HepG2 (cell line): ENCODE measurements around the gene RETREG2. TPM values are rescaled to one million over a fixed set of nuclear protein-coding genes. Genes with fewer than 3 reads are reported as not detected.

ENCODE experiments used
- ATF5 ChIP-seq: sonication (generic); formaldehyde crosslinking; IDR thresholded peaks from 2 replicates; pipeline ENCODE4 v1.4.0; 2020; ENCODE audit warnings: mild to moderate bottlenecking, low read depth, missing genetic modification reagents
- GZF1 ChIP-seq: sonication (generic); formaldehyde crosslinking; IDR thresholded peaks from 2 replicates; pipeline ENCODE4 v1.5.1; 2020; ENCODE audit warnings: mild to moderate bottlenecking, missing genetic modification reagents
- HCFC1 ChIP-seq: fragments of 150-350 bp; IDR thresholded peaks from 2 replicates; pipeline ENCODE4 v1.6.1; 2014; ENCODE audit warnings: low read depth, low read length
- KAT8 ChIP-seq: IDR thresholded peaks from 2 replicates; pipeline ENCODE4 v1.6.1; 2016; ENCODE audit warnings: missing genetic modification reagents, missing compliant biosample characterization
- KDM5A ChIP-seq: fragments of 200-600 bp; sonication (generic); IDR thresholded peaks from 2 replicates; pipeline ENCODE4 v1.7.0; 2018; ENCODE audit warnings: antibody characterized with exemption, mild to moderate bottlenecking, low read length, borderline replicate concordance
- NCOR1 ChIP-seq: fragments of 200-600 bp; sonication (generic); IDR thresholded peaks from 2 replicates; pipeline ENCODE4 v1.7.0; 2017; ENCODE audit warnings: antibody characterized with exemption, low read length, borderline replicate concordance
- PRMT3 ChIP-seq: sonication (generic); formaldehyde crosslinking; IDR thresholded peaks from 2 replicates; pipeline ENCODE4 v1.8.1; 2022; ENCODE audit warnings: low read depth, mild to moderate bottlenecking, moderate library complexity, missing genetic modification reagents, borderline replicate concordance
- REST ChIP-seq, 2 experiments: IDR thresholded peaks; 2 replicates each; pipeline ENCODE4 v1.6.1; 2011 to 2012; ENCODE audit warnings: low read length in 2 of 2, borderline replicate concordance in 1 of 2, low read depth in 1 of 2, mild to moderate bottlenecking in 1 of 2, moderate library complexity in 1 of 2
- RXRB ChIP-seq: IDR thresholded peaks from 2 replicates; pipeline ENCODE4 v1.6.1; 2016; ENCODE audit warnings: borderline replicate concordance, missing genetic modification reagents, missing compliant biosample characterization
- SIX1 ChIP-seq: sonication (generic); formaldehyde crosslinking; IDR thresholded peaks from 2 replicates; pipeline ENCODE4 v1.4.0; 2020; ENCODE audit warnings: missing genetic modification reagents, borderline replicate concordance
- TOE1 ChIP-seq: sonication (generic); formaldehyde crosslinking; IDR thresholded peaks from 2 replicates; pipeline ENCODE4 v1.4.0; 2020; ENCODE audit warnings: mild to moderate bottlenecking, missing genetic modification reagents
- TSC22D2 ChIP-seq: sonication (generic); formaldehyde crosslinking; IDR thresholded peaks from 2 replicates; pipeline ENCODE4 v1.5.1; 2020; ENCODE audit warnings: missing genetic modification reagents, mild to moderate bottlenecking, borderline replicate concordance
- YY1 ChIP-seq: IDR thresholded peaks from 2 replicates; pipeline ENCODE4 v1.6.1; 2011; ENCODE audit warnings: low read length, low read depth, moderate library complexity, mild to moderate bottlenecking; ENCODE audit not compliant: insufficient read depth, insufficient replicate concordance
- ZFAT ChIP-seq: sonication (generic); formaldehyde crosslinking; conservative IDR thresholded peaks from 2 replicates; pipeline ENCODE4 v1.8.1; 2023; ENCODE audit warnings: missing genetic modification reagents, inconsistent platforms
- ZNF205 ChIP-seq: IDR thresholded peaks from 2 replicates; pipeline ENCODE4 v1.6.1; 2018; ENCODE audit warnings: missing biosample characterization, missing genetic modification reagents
- ZNF224 ChIP-seq: sonication (generic); formaldehyde crosslinking; IDR thresholded peaks from 2 replicates; pipeline ENCODE4 v1.5.0; 2020; ENCODE audit warnings: mild to moderate bottlenecking, missing genetic modification reagents
- ZNF33A ChIP-seq: sonication (generic); formaldehyde crosslinking; IDR thresholded peaks from 2 replicates; pipeline ENCODE4 v1.5.1; 2020; ENCODE audit warnings: missing genetic modification reagents, mild to moderate bottlenecking, moderate library complexity, borderline replicate concordance
- ZNF556 ChIP-seq: sonication (generic); formaldehyde crosslinking; IDR thresholded peaks from 2 replicates; pipeline ENCODE4 v1.4.0; 2020; ENCODE audit warnings: mild to moderate bottlenecking, missing genetic modification reagents, borderline replicate concordance
- polyA plus RNA-seq, 8 experiments: library from polyadenylated mRNA; depleted of rRNA in 3 of 8; stranded (reverse) in 7 of 8; unstranded in 1 of 8; fragments of >200 nt; fragmentation: Illumina TruSeq in 4 of 8; extraction: Trizol in 4 of 8; gene quantifications; 2 replicates each; pipeline versions ENCODE4 v1.2.1 to v1.2.3, GENCODE V29; 2011 to 2016; ENCODE audit warnings: low read depth in 4 of 8, missing spikeins in 1 of 8, mixed read lengths in 1 of 8; ENCODE audit not compliant: insufficient read depth in 1 of 8
- total RNA-seq, 5 experiments: library from RNA; depleted of rRNA; stranded (reverse); fragments of >200 nt; fragmentation: Illumina TruSeq; extraction: Trizol; gene quantifications; 2 replicates each; pipeline ENCODE4 v1.2.3, GENCODE V29; 2016; ENCODE audit warnings: low read depth in 1 of 5
- TF ChIP-seq, protein P1 (sequence below), 2 experiments: sonication (generic) in 1 of 2; formaldehyde crosslinking in 1 of 2; IDR thresholded peaks; 2 replicates each; pipeline versions ENCODE4 v1.4.0 to v1.6.1; 2016 to 2020; ENCODE audit warnings: borderline replicate concordance in 1 of 2, low read depth in 1 of 2, mild to moderate bottlenecking in 1 of 2, missing genetic modification reagents in 1 of 2

The RETREG2 gene
- total and polyA plus RNA-seq, 2 of the 13 experiments (the other 11 are each of a cell fraction or from before 2014, with no cell fraction given), result 86.0 to 134 TPM

DNA sequence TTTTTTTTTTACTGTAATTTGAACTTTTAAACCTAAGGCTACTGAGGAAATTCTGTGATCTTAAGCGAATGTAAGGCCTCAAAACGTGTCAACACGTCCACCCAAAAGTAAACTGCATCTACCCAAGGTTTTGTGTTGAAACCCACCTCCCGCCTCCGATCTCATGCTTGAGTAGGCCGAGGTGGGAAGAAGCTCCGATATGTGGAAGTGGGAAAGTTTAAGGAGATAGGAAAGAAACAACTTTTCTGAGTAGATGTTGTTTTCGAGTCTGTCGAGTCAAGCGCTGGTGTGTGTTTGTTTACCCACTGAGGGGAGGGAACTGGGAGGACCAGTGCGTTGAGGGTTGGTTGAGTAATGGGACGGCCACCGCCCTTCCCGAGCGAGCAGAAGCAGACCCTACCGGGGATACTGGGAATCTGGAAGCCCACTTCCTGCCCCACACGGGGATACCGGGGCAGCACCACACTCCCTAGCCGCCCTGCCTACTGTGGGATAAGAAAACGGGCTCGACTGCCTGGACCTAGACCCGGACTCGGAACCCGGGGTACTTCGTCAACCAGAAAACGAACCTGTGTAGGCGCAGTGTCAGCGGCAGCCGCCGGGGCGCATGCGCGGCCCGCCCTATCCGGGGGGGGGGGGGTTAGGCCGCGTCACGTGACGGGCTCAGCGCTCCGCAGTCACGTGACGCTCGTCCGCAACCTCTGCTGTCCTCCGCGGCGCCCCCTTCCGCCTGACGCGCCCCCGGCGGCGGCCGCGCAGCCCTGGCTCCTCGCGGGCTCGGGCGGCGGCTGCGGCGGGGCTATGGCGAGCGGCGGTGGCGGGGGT lies at the start of gene RETREG2 (continued):
- no peak; the same call in 1 of the 2 replicates for TF ChIP-seq ZNF205 (CRISPR knock-in tag)
- 0 out of 2 replicates have a peak, but pooled peaks have one; percentile 8 for TF ChIP-seq ZNF224 (CRISPR knock-in tag)
- no peak for TF ChIP-seq ZNF33A (CRISPR knock-in tag)
- 0 out of 2 replicates have a peak, but pooled peaks have one; percentile 46 for TF ChIP-seq HCFC1
- TF ChIP-seq ZNF556 (CRISPR knock-in tag), result peak; percentile 79; the same call in 1 of the 2 replicates
- no peak for TF ChIP-seq TOE1 (CRISPR knock-in tag)
- TF ChIP-seq PRMT3 (CRISPR knock-in tag), result peak; percentile 85; the same call in 1 of the 2 replicates
- TF ChIP-seq SIX1 (CRISPR knock-in tag), result no peak; the same call in 1 of the 2 replicates
- peak in 1 of 2 experiments; percentile 53; a peak in 1 of 4 replicates for TF ChIP-seq REST (IDR thresholded peaks at IDR 0.05; ENCODE audit: borderline replicate concordance in 1 of 2, low read depth in 1 of 2, low read length in 2 of 2)
- TF ChIP-seq GZF1 (CRISPR knock-in tag), result no peak; the same call in 1 of the 2 replicates
- 0 out of 2 replicates have a peak, but pooled peaks have one; percentile 35 for TF ChIP-seq ZFAT (CRISPR knock-in tag)
- TF ChIP-seq YY1, result peak; percentile 68
- TF ChIP-seq TSC22D2, result peak; percentile 89; the same call in 1 of the 2 replicates
- TF ChIP-seq RXRB (CRISPR knock-in tag), result peak; percentile 47; the same call in 1 of the 2 replicates
- no peak; the same call in 1 of the 2 replicates for TF ChIP-seq NCOR1
- TF ChIP-seq, protein P1, sequence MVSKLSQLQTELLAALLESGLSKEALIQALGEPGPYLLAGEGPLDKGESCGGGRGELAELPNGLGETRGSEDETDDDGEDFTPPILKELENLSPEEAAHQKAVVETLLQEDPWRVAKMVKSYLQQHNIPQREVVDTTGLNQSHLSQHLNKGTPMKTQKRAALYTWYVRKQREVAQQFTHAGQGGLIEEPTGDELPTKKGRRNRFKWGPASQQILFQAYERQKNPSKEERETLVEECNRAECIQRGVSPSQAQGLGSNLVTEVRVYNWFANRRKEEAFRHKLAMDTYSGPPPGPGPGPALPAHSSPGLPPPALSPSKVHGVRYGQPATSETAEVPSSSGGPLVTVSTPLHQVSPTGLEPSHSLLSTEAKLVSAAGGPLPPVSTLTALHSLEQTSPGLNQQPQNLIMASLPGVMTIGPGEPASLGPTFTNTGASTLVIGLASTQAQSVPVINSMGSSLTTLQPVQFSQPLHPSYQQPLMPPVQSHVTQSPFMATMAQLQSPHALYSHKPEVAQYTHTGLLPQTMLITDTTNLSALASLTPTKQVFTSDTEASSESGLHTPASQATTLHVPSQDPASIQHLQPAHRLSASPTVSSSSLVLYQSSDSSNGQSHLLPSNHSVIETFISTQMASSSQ (IDR thresholded peaks at IDR 0.05; ENCODE audit: low read depth), result no peak
- TF ChIP-seq, protein P1 (CRISPR knock-in tag; IDR thresholded peaks at IDR 0.05; ENCODE audit: borderline replicate concordance), result peak; percentile 65; the same call in 1 of the 2 replicates
- peak; percentile 95 for TF ChIP-seq ATF5 (CRISPR knock-in tag)
- peak; percentile 68; the same call in 1 of the 2 replicates for TF ChIP-seq KDM5A
- peak; percentile 83; the same call in 1 of the 2 replicates for TF ChIP-seq KAT8 (CRISPR knock-in tag)
